CD4-positive, alpha-beta T cell treated with Interleukin-15 for 4 hours (primary cell): ENCODE measurements around the gene CGB7.
A peak's percentile ranks its signal among the peaks of the same experiment; 100 is the strongest.
"Not testable (repeated sequence)": the region's sequence is repeated elsewhere in the genome, so short reads cannot be mapped to it uniquely, and the experiment has no call there.

ENCODE experiments used
- DNase-seq: peaks from one replicate; pipeline ENCODE4 v3.0.0-alpha.2; 2020; ENCODE audit warnings: low spot score

The CGB7 gene

GRCh38 chr19:49042177-49042576 is 15.4 kb downstream of the CGB7 start:
- no peak for DNase-seq

- not testable (repeated sequence) for DNase-seq
Measured at GRCh38 chr19:49039736-49040135, 17.8 kb downstream of the CGB7 start.

- not testable (repeated sequence) for DNase-seq
Measured at GRCh38 chr19:49038557-49039276, 18.8 kb downstream of the CGB7 start.

GRCh38 chr19:49038111-49038510 is 19.4 kb downstream of the CGB7 start:
- DNase-seq, result not testable (repeated sequence)

- not testable (repeated sequence) for DNase-seq
Measured at GRCh38 chr19:49036815-49037214, 20.7 kb downstream of the CGB7 start, which contains the start of gene CGB1. Gene CGB1 (minus strand): TSS chr19:49036895. CDS start chr19:49036711, 184 bp downstream.

GRCh38 chr19:49031642-49032301 is 25.8 kb downstream of the CGB7 start, which contains the start of gene CGB2:
Gene CGB2 (plus strand): TSS chr19:49031890. CDS start chr19:49032096, 206 bp downstream.
- DNase-seq, result peak; percentile 42

- not testable (repeated sequence) for DNase-seq
Measured at GRCh38 chr19:49030323-49030722, 27.2 kb downstream of the CGB7 start.

- not testable (repeated sequence) for DNase-seq
Measured at GRCh38 chr19:49029749-49030148, 27.8 kb downstream of the CGB7 start.

- not testable (repeated sequence) for DNase-seq
Measured at GRCh38 chr19:49028686-49029085, 28.9 kb downstream of the CGB7 start.

GRCh38 chr19:49025599-49025998 is 31.9 kb downstream of the CGB7 start:
- not testable (repeated sequence) for DNase-seq

- DNase-seq, result not testable (repeated sequence)
Measured at GRCh38 chr19:49025088-49025487, 32.5 kb downstream of the CGB7 start.

GRCh38 chr19:49024233-49024632 is 33.3 kb downstream of the CGB7 start, which contains the start of gene CGB3:
Gene CGB3 (minus strand): TSS chr19:49024333. CDS start chr19:49023971, 362 bp downstream.
- DNase-seq, result not testable (repeated sequence)

GRCh38 chr19:49022116-49022515 is 35.4 kb downstream of the CGB7 start:
- DNase-seq, result no peak

GRCh38 chr19:49020931-49021895 is 36.3 kb downstream of the CGB7 start:
- no peak for DNase-seq

GRCh38 chr19:49020342-49020741 is 37.2 kb downstream of the CGB7 start:
- DNase-seq, result no peak

- DNase-seq, result peak; percentile 57
Measured at GRCh38 chr19:49019242-49019932, 38.2 kb downstream of the CGB7 start.

GRCh38 chr19:49018388-49019241 is 38.9 kb downstream of the CGB7 start:
- peak; percentile 12 for DNase-seq

GRCh38 chr19:49017666-49018351 is 39.7 kb downstream of the CGB7 start:
- DNase-seq, result peak; percentile 65

- DNase-seq, result no peak
Measured at GRCh38 chr19:49017041-49017665, 40.4 kb downstream of the CGB7 start, which contains the start of gene LHB. Gene LHB (minus strand): TSS chr19:49017091. CDS start chr19:49017081, 10 bp downstream.
